ENCODE results near the gene CCDC14.
"Not testable (repeated sequence)": the region's sequence is repeated elsewhere in the genome, so short reads cannot be mapped to it uniquely, and the experiment has no call there.

CCDC14 gene

GRCh38 chr3:123892195-123892594, 68.8 kb downstream of the CCDC14 start:
- no peak overlapping the region for H3K4me3 ChIP-seq (ENCODE audit: severe bottlenecking)

GRCh38 chr3:123890991-123891390, 70.0 kb downstream of the CCDC14 start:
- H3K4me3 ChIP-seq (ENCODE audit: severe bottlenecking); H3K27me3 ChIP-seq (ENCODE audit: insufficient read depth, poor library complexity, severe bottlenecking); H3K9me3 ChIP-seq (ENCODE audit: severe bottlenecking); H3K27ac ChIP-seq (ENCODE audit: poor library complexity, severe bottlenecking); ATAC-seq (ENCODE audit: low read depth); H3K36me3 ChIP-seq (ENCODE audit: low read depth); DNase-seq (ENCODE audit: low spot score); H3K4me1 ChIP-seq (ENCODE audit: insufficient read depth, poor library complexity, severe bottlenecking): not testable (repeated sequence)

More at GRCh38 chr3:123892195-123892594, 68.8 kb downstream of the CCDC14 start:
- TF ChIP-seq CTCF (IDR thresholded peaks at IDR 0.05; ENCODE audit: poor library complexity, severe bottlenecking), result no peak
- Histone ChIP-seq H3K27me3 (ENCODE audit: insufficient read depth, poor library complexity, severe bottlenecking) (no peaks in the 10 kb centered on the region), H3K27ac (ENCODE audit: poor library complexity, severe bottlenecking) (no peak overlapping the region), H3K4me1 (ENCODE audit: insufficient read depth, poor library complexity, severe bottlenecking) (no peaks in the 10 kb centered on the region), H3K9me3 (ENCODE audit: severe bottlenecking) (no peaks in the 10 kb centered on the region), H3K36me3 (ENCODE audit: low read depth) (no peaks in the 10 kb centered on the region)
- DNase-seq (ENCODE audit: low spot score) (no peak), ATAC-seq (ENCODE audit: low read depth) (no peak)

- not testable (repeated sequence) for ATAC-seq (ENCODE audit: low read depth); H3K27ac ChIP-seq (ENCODE audit: poor library complexity, severe bottlenecking); H3K4me1 ChIP-seq (ENCODE audit: insufficient read depth, poor library complexity, severe bottlenecking); H3K9me3 ChIP-seq (ENCODE audit: severe bottlenecking); DNase-seq (ENCODE audit: low spot score); H3K27me3 ChIP-seq (ENCODE audit: insufficient read depth, poor library complexity, severe bottlenecking); H3K36me3 ChIP-seq (ENCODE audit: low read depth); H3K4me3 ChIP-seq (ENCODE audit: severe bottlenecking)
These were observed 70.9 kb downstream of the CCDC14 start for GRCh38 chr3:123890162-123890561.

- no peaks in the 10 kb centered on the region for H3K36me3 ChIP-seq (ENCODE audit: low read depth)
- no peak overlapping the region for H3K27ac ChIP-seq (ENCODE audit: poor library complexity, severe bottlenecking)
- no peak for TF ChIP-seq CTCF (IDR thresholded peaks at IDR 0.05; ENCODE audit: poor library complexity, severe bottlenecking)
- no peaks in the 10 kb centered on the region for H3K27me3 ChIP-seq (ENCODE audit: insufficient read depth, poor library complexity, severe bottlenecking)
- ATAC-seq (ENCODE audit: low read depth) (no peak), DNase-seq (ENCODE audit: low spot score) (no peak)
- no peak overlapping the region for H3K4me3 ChIP-seq (ENCODE audit: severe bottlenecking)
- no peaks in the 10 kb centered on the region for H3K9me3 ChIP-seq (ENCODE audit: severe bottlenecking)
- H3K4me1 ChIP-seq (ENCODE audit: insufficient read depth, poor library complexity, severe bottlenecking), result peaks cover 2% of the 10 kb centered on the region
These were observed 76.0 kb downstream of the CCDC14 start for GRCh38 chr3:123884993-123885392.

GRCh38 chr3:123884203-123884831, 76.7 kb downstream of the CCDC14 start, which contains the start of gene MYLK:
MYLK (minus strand) TSS chr3:123884332; CDS start chr3:123793841, 90,491 bp downstream.
- peak within 1 kb of the TSS; percentile 44 for H3K4me3 ChIP-seq (ENCODE audit: severe bottlenecking)

More at GRCh38 chr3:123884203-123884831, 76.7 kb downstream of the CCDC14 start, which contains the start of gene MYLK:
- Histone ChIP-seq H3K4me1 (ENCODE audit: insufficient read depth, poor library complexity, severe bottlenecking) (peaks cover 2% of the 10 kb centered on the region), H3K27me3 (ENCODE audit: insufficient read depth, poor library complexity, severe bottlenecking) (no peaks in the 10 kb centered on the region), H3K9me3 (ENCODE audit: severe bottlenecking) (no peaks in the 10 kb centered on the region), H3K27ac (ENCODE audit: poor library complexity, severe bottlenecking) (no peak within 1 kb of the TSS), H3K36me3 (ENCODE audit: low read depth) (no peaks in the 10 kb centered on the region)
- ATAC-seq (ENCODE audit: low read depth) (peak; percentile 92), DNase-seq (ENCODE audit: low spot score) (peak; percentile 86)
- TF ChIP-seq CTCF (IDR thresholded peaks at IDR 0.05; ENCODE audit: poor library complexity, severe bottlenecking), result no peak

All from RWPE2 (cell line).